ENCODE data around the gene HOXC5.

The HOXC5 gene

DNA sequence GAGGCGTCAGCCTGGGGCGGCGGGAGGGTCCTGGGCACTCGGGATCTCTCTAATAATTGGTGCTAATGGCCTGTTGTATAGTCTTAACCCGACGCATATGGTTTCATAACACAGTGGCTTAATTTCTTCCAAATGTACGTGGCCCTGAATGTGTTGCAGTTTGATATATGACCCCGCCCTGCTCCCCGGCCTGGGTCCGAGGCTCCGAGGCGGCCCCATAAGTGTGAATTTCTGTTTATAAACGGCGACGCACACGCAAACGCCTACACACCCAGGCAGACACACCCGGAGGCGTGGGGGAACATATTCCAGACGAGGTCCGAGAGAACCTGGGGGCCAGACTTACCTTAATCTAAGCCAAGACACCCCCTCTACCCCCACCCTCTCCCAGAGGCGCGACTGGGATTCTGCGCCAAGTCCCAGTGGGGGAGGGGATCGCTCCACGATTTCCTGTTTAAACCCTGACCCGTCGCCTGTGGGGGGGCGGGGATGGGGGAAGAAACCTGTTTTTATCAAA lies 14.3 kb upstream of the HOXC5 start:
- peak overlapping the region; percentile 18 for H3K4me3 ChIP-seq (ENCODE audit: insufficient read length, low read depth)
- DNase-seq (ENCODE audit: low read depth, low spot score): no peak
- H3K9ac ChIP-seq (ENCODE audit: insufficient read length, low read depth): no peak overlapping the region
- no peaks in the 10 kb centered on the region for H3K9me3 ChIP-seq (ENCODE audit: insufficient read depth, low read length)
- TF ChIP-seq SUZ12 (IDR thresholded peaks at IDR 0.05; ENCODE audit: extremely low read depth, insufficient read depth, insufficient read length): peak; percentile 31
- TF ChIP-seq YY1 (IDR thresholded peaks at IDR 0.05; ENCODE audit: insufficient read depth, insufficient read length): no peak
- peaks cover 99% of the 10 kb centered on the region for H3K27me3 ChIP-seq (ENCODE audit: insufficient read depth, insufficient read length)
- no peaks in the 10 kb centered on the region for H3K36me3 ChIP-seq (ENCODE audit: insufficient read depth, insufficient read length, low read length)
- H3K4me1 ChIP-seq (ENCODE audit: insufficient read depth, insufficient read length): peaks cover 6% of the 10 kb centered on the region

DNA sequence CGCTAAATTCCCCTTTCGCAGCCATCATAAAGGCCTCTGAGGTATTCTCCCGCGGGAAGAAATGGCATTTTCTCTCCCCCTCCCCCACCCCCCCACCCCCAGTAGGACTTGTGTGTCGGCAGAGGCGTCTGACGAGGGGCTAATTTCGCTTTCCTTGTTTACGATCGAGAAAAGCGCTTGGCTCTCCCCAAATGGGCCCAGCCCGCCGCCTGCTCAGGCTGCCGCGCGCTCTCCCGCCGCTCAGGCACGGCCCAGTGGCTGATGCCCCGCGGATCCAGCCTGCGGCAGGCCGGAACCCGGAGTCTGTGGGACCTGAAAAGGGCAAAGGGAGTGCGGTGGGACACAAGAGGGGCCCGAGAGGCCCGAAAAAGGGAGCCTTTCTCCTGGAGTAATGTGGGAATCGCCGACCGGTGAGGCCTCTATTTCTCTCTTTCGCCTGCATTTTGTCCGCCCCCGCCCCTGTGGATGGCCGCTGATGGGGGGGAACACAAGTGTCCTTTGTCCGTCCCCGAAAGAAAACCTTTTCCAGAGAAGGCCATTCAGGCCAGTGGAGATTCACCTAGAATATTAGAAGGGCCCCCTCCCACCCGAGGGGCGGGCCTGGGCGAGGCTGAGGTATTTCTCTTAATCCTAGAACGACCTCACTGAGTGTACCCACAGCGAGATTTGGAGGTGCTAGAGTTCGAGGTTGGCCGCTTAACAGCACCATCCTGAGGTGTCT lies 13.6 kb upstream of the HOXC5 start:
- Histone ChIP-seq H3K36me3 (ENCODE audit: insufficient read depth, insufficient read length, low read length) (no peaks in the 10 kb centered on the region), H3K27me3 (ENCODE audit: insufficient read depth, insufficient read length) (peaks cover 99% of the 10 kb centered on the region), H3K9me3 (ENCODE audit: insufficient read depth, low read length) (no peaks in the 10 kb centered on the region), H3K4me1 (ENCODE audit: insufficient read depth, insufficient read length) (peaks cover 6% of the 10 kb centered on the region), H3K9ac (ENCODE audit: insufficient read length, low read depth) (peak overlapping the region; percentile 56), H3K4me3 (ENCODE audit: insufficient read length, low read depth) (no peak overlapping the region)
- DNase-seq (ENCODE audit: low read depth, low spot score): no peak
- no peak for TF ChIP-seq YY1 (IDR thresholded peaks at IDR 0.05; ENCODE audit: insufficient read depth, insufficient read length)
- TF ChIP-seq SUZ12 (IDR thresholded peaks at IDR 0.05; ENCODE audit: extremely low read depth, insufficient read depth, insufficient read length): peak; percentile 96

- Histone ChIP-seq H3K9me3 (ENCODE audit: insufficient read depth, low read length) (no peaks in the 10 kb centered on the region), H3K4me1 (ENCODE audit: insufficient read depth, insufficient read length) (peaks cover 9% of the 10 kb centered on the region), H3K27me3 (ENCODE audit: insufficient read depth, insufficient read length) (peaks cover 99% of the 10 kb centered on the region), H3K9ac (ENCODE audit: insufficient read length, low read depth) (no peak overlapping the region), H3K4me3 (ENCODE audit: insufficient read length, low read depth) (no peak overlapping the region), H3K36me3 (ENCODE audit: insufficient read depth, insufficient read length, low read length) (no peaks in the 10 kb centered on the region)
- TF ChIP-seq ZNF274 (IDR thresholded peaks at IDR 0.05; ENCODE audit: low read depth, low read length) (no peak), YY1 (IDR thresholded peaks at IDR 0.05; ENCODE audit: insufficient read depth, insufficient read length) (no peak), SUZ12 (IDR thresholded peaks at IDR 0.05; ENCODE audit: extremely low read depth, insufficient read depth, insufficient read length) (no peak)
- no peak for DNase-seq (ENCODE audit: low read depth, low spot score)
Observed at GRCh38 chr12:54019924-54020590, 12.8 kb upstream of the HOXC5 start.

DNA sequence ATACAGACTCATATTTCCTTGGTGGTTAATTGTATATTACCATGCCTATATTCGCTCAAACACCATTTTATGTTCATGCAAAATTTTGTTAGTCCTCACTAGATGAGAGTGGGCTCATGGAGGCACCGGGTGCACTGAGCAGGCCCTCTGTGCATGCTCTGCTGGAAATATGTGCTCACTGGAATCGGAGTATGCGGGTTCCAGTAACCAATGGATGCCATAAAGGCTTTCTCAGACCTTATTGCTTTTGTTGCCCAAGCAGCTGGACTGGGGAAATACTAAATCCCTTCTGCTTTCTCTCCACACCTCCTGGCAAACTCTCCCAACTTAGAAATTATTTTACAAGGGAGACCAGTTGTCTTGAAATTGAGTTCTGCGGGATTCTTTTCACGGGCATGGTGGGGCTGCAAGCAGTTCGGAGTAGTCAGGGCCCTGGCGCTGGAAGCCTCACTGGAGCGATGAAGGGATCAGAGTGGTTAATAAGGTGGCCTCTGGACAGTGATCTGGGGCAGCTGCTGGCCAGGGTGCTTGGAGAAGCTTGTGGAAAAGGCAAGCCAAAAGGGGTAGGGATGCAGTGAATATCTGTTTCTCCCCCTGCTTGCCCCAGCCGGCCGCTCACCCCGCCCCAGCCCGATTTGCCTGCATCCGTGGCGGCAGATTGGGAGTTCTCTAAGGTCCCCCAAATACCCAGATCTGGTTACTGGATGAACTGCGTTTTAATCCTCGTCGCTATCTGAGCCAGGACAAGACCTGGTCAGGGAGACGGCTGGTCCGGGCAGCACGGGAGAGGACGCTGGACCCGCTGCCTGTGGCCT lies 12.1 kb upstream of the HOXC5 start:
- H3K9ac ChIP-seq (ENCODE audit: insufficient read length, low read depth): no peak overlapping the region
- DNase-seq (ENCODE audit: low read depth, low spot score): no peak
- H3K9me3 ChIP-seq (ENCODE audit: insufficient read depth, low read length): no peaks in the 10 kb centered on the region
- no peak for TF ChIP-seq SUZ12 (IDR thresholded peaks at IDR 0.05; ENCODE audit: extremely low read depth, insufficient read depth, insufficient read length)
- TF ChIP-seq YY1 (IDR thresholded peaks at IDR 0.05; ENCODE audit: insufficient read depth, insufficient read length): no peak
- no peak for TF ChIP-seq ZNF274 (IDR thresholded peaks at IDR 0.05; ENCODE audit: low read depth, low read length)
- H3K27me3 ChIP-seq (ENCODE audit: insufficient read depth, insufficient read length): peaks cover 99% of the 10 kb centered on the region
- H3K4me1 ChIP-seq (ENCODE audit: insufficient read depth, insufficient read length): peaks cover 9% of the 10 kb centered on the region
- no peak overlapping the region for H3K4me3 ChIP-seq (ENCODE audit: insufficient read length, low read depth)
- no peaks in the 10 kb centered on the region for H3K36me3 ChIP-seq (ENCODE audit: insufficient read depth, insufficient read length, low read length)

- DNase-seq (ENCODE audit: low read depth, low spot score): no peak
- Histone ChIP-seq H3K9me3 (ENCODE audit: insufficient read depth, low read length) (no peaks in the 10 kb centered on the region), H3K9ac (ENCODE audit: insufficient read length, low read depth) (no peak overlapping the region), H3K4me3 (ENCODE audit: insufficient read length, low read depth) (peak overlapping the region; percentile 8), H3K27me3 (ENCODE audit: insufficient read depth, insufficient read length) (peaks cover 99% of the 10 kb centered on the region), H3K4me1 (ENCODE audit: insufficient read depth, insufficient read length) (peaks cover 9% of the 10 kb centered on the region), H3K36me3 (ENCODE audit: insufficient read depth, insufficient read length, low read length) (no peaks in the 10 kb centered on the region)
- TF ChIP-seq SUZ12 (IDR thresholded peaks at IDR 0.05; ENCODE audit: extremely low read depth, insufficient read depth, insufficient read length) (peak; percentile 94), ZNF274 (IDR thresholded peaks at IDR 0.05; ENCODE audit: low read depth, low read length) (no peak)
Observed at GRCh38 chr12:54021432-54022013, 11.3 kb upstream of the HOXC5 start.

- Histone ChIP-seq H3K36me3 (ENCODE audit: insufficient read depth, insufficient read length, low read length) (no peaks in the 10 kb centered on the region), H3K4me1 (ENCODE audit: insufficient read depth, insufficient read length) (peaks cover 9% of the 10 kb centered on the region), H3K4me3 (ENCODE audit: insufficient read length, low read depth) (no peak overlapping the region), H3K27me3 (ENCODE audit: insufficient read depth, insufficient read length) (peaks cover 99% of the 10 kb centered on the region), H3K9ac (ENCODE audit: insufficient read length, low read depth) (no peak overlapping the region), H3K9me3 (ENCODE audit: insufficient read depth, low read length) (no peaks in the 10 kb centered on the region)
- TF ChIP-seq YY1 (IDR thresholded peaks at IDR 0.05; ENCODE audit: insufficient read depth, insufficient read length): no peak
- no peak for TF ChIP-seq SUZ12 (IDR thresholded peaks at IDR 0.05; ENCODE audit: extremely low read depth, insufficient read depth, insufficient read length)
- TF ChIP-seq ZNF274 (IDR thresholded peaks at IDR 0.05; ENCODE audit: low read depth, low read length): no peak
- DNase-seq (ENCODE audit: low read depth, low spot score): no peak
Observed at GRCh38 chr12:54022960-54023884, 9.6 kb upstream of the HOXC5 start.
